T-helper 2 cell treated with Interferon-gamma antibody and Interleukin-4, amounts not matched to agents 100 ng/mL and 5 ng/mL, for 36 hours (primary cell): ENCODE results near the gene TGM4. TPM values are rescaled to one million over a fixed set of nuclear protein-coding genes. Genes with fewer than 3 reads are reported as not detected.
"Not testable (repeated sequence)": the region's sequence is repeated elsewhere in the genome, so short reads cannot be mapped to it uniquely, and the experiment has no call there.

Experiments used
- intact Hi-C: fragments of 100-400 bp; cut with micrococcal nuclease; formaldehyde crosslinking; loops from one replicate; pipeline ENCODE4 v1.15.1; 2023
- total RNA-seq: library from RNA; stranded (reverse); gene quantifications from 2 replicates; pipeline ENCODE4 v1.2.3, GENCODE V29; 2022

Gene TGM4
- total RNA-seq, 1 donor from 2014 or later, result not detected

DNA sequence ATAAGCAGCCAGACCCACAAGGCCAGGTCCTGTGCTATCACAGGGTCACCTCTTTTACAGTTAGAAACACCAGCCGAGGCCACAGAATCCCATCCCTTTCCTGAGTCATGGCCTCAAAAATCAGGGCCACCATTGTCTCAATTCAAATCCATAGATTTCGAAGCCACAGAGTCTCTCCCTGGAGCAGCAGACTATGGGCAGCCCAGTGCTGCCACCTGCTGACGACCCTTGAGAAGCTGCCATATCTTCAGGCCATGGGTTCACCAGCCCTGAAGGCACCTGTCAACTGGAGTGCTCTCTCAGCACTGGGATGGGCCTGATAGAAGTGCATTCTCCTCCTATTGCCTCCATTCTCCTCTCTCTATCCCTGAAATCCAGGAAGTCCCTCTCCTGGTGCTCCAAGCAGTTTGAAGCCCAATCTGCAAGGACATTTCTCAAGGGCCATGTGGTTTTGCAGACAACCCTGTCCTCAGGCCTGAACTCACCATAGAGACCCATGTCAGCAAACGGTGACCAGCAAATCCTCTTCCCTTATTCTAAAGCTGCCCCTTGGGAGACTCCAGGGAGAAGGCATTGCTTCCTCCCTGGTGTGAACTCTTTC lies 39.6 kb downstream of the TGM4 start:
- intact Hi-C loops, result loop anchor here (1.0 kb wide), 1 partner anchor 381 kb away; no protein-coding TSS in a partner anchor

DNA sequence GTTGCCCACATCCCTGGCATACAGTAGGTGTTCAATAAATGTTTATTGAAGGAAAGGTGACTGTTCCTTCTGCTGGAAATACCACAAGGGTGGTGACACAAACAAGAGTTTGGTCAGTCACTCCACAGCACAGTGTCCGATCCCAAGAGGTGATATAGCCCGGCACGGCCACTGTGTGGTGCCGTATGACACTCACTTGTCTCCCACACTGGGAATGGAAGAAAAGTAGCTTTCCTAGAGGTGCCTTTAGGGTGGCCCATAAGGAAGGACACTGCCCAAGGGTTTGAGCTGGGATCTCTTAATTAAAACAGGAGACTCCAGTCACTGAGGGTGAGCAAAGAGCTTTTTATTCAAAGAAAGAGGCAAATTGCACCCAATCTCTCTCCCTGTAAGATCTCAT lies 40.5 kb downstream of the TGM4 start:
- intact Hi-C loops, result loop anchor here (1.0 kb wide), 1 partner anchor 382 kb away; no protein-coding TSS in a partner anchor

DNA sequence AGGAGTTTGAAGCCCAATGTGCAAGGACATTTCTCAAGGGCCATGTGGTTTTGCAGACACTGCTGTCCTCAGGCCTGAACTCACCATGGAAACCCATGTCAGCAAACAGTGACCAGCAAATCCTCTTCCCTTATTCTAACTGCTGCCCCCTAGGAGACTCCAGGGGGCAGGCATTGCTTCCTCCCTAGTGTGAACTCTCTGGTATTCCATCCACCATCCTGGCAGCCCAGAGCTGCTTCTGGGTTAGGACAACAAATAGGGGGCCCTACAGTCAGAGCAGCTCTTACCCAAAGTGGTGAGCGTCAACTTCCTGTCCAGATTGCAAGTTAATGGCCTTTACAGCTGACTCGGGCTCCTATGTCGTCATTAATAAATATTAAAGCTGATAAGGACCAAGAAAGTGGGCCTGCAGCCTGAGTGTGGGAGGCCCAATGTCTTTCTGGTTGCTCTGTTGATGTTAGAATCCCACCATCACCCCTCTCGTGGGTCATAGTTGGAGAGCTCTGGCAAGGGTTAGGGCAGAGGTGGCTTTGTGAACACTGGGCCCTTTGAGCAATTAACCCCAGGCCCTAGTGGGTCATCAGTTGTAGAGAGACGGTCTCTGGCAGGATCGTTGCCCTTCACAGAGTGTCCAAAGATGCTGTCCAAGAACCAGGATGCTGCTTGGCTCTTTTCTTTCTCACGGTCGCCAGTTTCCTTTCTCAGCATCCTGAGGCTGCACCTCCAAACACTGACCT lies 41.5 kb downstream of the TGM4 start:
- intact Hi-C loops, result no loop called here

DNA sequence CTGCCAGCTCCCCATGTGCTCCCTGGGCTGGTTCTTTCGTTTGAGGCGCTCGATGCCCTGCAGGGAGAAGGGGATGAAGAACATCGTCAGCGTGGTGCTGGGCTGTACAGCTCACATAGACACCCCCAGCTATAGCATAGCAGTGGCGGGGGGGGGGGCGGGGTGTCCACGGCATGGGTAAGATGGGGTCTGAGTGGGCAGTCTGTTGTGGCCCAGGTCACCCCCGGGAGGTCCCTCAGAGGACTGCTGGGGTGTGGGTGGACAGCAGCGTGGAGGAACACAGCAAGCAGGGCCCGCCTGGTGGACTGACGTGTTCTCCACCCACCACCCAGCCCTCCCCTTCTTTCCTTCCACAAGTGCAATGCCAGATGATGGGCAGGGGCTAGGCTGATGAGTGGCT lies 43.7 kb downstream of the TGM4 start:
- intact Hi-C loops, result no loop called here

DNA sequence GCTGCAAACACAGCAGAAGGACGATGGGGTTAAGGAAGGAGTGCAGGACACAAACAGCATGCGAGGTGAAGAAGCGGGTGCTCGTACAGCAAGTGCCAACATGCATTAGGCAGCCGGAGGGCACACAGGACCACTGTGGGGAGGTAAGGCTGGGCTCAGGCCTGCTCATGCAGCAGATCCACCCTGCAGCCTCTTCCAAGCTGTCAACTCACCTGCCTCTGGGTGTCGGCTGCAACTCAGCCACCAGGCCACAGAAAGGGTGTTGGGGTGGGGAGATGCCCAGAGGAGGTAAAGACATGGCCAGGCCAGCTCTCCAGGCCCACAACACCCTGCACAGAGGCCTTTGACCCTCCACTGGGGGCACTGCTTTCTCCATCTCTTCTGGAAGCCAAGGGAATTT lies 44.2 kb downstream of the TGM4 start:
- intact Hi-C loops, result no loop called here

DNA sequence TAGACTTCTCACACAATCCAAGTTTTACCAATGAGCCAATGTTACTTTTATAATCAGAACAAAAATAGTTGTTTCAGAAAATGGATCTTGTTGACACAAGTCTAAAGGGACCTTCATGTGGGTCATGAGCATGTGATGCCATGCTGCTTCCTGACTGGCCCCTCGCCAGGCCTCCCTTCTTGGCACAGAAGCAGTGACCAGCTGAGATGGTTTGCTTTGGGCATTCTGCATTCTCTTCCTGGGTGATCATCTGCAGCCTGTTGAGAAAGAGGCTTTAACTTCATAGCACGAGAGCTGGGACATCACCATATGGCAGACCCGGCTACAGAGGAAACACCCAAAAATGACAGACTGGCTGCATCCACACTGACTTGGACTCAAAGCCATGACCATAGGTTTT lies 45.7 kb downstream of the TGM4 start:
- intact Hi-C loops, result no loop called here

DNA sequence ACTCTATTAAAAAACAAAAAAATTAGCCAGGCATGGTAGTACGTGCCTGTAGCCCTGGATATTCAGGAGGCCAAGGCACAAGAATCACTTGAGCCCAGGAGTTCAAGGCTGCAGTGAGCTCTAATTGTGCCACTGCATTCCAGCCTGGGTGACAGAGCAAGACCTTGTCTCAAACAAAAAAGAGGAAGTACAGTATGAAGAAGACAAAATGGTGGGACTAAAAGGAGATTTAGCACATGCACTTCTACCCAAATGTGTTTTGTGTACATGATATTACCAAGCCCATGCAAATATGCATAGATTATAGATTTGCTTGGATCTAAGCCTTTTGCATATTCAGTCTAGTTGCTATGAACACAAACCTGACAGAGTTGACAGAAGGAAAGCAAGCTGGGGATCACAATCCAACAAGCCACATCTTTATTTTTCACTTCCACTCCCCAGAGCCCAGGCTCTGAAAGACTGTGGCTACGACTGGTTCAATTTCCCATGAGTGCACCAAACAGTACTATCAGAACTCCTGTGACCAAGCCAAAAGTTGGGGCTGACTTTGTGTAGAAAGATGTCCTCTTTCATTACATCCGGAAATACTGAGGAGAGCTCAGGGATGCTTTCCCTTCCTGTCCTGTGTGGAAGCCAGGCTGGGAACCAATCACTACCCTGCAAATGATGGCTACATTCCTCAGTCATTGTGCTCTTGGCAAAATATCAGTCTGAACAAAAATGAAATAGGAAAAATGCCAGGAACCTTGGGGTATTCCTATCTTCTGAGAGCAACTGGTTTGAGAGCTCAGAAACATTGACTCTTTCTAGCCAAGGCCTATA lies 49.4 kb downstream of the TGM4 start:
- intact Hi-C loops, result no loop called here

DNA sequence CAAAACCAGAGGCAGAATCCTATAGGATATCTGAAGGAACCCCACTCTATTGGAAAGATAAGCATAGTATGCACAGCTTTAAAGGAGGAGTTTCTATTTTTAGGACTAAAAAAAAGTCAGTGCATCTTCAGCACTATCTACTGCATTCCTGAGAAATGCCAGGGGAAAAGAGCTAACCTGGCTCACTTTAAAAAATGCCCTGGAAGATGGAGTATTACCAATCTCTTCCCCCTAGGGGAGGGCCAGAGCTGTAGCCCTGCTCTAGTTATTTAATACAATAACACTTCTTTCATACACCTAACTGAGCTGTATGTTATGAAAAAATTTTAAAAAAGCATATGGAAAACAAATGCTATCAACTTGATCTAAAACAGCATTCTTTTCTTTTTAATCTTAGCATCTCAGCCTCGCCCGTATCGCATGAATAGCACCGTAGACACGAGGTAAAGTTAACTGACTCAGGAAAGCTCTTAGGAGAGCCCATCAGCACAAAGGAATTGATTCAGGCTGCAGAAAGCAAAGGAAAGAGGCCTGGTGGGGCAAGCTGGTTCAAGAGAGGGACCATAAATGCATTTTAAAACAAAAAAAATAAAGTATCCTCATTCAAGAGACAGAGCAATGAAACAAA lies 50.2 kb downstream of the TGM4 start:
- intact Hi-C loops, result no loop called here

DNA sequence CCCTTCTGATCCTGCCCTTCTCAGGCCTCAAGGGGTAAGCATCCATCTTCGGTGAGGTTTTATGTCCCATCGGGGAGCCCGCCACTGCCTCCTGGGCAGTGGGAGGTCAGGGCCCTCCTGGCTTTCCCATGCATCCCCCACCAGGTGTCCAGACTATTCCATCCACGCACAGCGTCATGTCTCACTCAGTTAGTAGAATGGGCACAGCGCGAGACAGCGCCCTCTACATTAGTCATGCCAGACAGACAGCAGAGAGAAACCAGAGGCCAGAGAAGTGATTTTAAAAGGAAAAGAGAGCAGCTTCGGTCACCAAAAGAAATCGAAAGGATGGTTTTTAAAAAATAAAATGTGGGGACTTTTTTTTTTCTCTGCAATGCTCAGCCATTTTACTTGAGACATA lies 51.8 kb downstream of the TGM4 start:
- intact Hi-C loops, result no loop called here

DNA sequence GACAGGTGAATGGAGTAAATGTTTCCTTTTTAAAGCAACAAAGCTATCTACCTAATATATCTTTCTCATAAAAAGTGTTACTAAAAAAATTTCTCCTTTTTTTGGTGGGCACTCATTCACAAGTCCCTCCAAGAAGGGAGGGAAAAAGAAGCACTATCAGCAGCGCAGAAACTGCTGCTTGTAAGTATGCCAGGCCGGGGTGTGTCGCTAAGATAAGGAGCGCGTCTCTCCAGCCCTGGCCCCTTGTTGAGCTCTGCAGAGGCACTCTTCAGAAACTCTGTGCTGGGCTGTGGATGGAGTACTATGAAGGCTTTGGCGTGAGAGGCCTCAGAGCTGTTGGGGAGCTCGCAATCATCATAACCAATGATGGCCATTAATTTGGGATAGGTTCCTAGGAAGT lies 52.5 kb downstream of the TGM4 start:
- intact Hi-C loops, result no loop called here

DNA sequence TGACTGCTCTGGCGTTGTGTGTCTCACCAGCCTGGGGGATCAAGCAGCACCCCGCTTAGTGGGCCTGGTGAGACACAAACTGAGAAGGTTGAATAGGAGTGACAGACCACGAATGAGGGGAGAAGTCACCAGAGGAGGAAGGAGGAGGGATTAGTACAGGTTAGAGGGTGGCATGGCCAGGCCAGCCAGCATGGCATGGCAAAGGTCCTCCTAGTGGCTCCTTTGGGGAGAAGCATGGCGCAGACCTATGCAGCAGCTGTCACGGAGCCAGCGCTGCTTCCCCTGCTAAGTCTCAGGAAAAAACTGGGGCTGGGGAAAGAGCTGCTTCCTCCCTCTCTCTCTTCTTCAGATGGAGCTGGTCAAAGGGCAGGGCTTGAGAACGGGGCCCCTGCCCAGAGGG lies 53.0 kb downstream of the TGM4 start:
- intact Hi-C loops, result no loop called here

DNA sequence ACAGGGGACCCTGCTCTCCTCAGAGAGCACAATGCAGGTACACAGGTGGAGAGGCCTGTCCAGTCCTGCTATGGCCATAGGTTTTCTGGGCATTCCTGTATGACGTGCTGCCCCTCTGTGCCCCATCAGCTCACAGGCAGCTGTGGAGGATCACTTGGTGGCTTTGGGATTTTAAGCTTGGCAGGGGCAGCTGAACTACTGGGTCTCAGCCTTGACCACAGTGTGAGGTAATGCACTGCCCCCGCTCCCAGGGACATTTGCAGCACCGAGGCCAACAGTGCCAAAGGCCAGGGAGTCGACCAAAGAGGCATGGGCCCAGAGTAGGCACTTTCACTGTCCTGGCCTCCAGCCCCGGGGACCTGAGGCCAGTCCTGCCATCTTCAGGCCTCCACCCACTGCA lies 55.4 kb downstream of the TGM4 start:
- intact Hi-C loops, result no loop called here

DNA sequence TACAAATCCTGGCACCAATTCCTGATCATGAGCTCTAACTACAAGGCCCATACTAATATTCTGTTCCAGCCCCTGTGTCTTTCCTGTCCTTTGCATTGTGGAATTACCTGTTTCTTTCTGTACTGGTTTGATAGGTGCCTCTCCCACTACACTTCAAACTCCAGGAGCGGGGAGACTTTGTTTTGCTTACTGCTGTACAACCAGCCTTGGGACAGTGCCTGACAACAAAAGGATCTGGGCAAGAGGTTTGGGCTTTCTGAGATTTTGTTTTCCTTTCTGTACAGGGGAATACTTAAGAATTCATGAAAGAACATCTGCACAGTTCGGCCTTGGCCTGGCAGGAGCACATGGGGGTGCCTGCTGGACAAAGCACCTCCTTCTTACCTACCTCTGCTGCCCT lies 56.5 kb downstream of the TGM4 start:
- intact Hi-C loops, result no loop called here

DNA sequence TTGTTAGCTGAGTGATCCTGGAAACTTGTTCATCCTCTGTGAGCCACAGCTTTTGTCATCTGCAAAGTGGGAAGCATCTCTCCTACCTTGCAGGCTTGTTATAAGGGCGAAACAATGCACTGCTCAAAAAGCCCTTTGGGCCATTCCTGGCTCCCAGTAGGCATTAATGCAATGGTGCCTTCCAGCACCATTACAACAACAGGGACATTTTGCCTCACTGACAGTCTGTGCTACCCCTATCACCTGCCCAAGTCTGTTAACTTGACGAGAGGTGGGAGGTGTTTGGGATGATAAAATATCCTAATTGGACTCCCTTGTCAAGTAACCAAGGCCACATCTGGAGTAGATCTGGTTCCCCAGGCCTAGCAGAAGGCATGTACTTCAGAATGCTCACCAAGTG lies 57.4 kb downstream of the TGM4 start:
- intact Hi-C loops, result no loop called here

DNA sequence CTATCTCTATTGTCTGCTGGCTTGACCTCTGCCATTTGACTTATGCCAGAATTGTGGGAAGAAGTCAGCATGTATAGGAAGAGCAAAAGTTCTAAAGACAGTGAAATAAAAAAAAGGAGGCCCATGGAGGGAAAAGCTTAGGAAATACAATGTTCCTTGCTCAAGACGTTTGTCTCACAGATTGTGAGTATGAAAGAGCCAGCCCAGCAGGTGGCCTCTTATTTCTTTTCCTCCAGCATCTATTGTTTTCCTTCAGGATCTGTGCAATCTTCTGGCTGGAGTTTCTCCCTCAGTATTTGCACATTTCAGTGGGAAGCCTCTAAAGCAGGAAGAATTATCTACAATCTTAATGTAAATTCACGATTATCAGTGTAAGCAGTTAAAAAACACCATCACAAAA lies 57.9 kb downstream of the TGM4 start:
- intact Hi-C loops, result no loop called here

DNA sequence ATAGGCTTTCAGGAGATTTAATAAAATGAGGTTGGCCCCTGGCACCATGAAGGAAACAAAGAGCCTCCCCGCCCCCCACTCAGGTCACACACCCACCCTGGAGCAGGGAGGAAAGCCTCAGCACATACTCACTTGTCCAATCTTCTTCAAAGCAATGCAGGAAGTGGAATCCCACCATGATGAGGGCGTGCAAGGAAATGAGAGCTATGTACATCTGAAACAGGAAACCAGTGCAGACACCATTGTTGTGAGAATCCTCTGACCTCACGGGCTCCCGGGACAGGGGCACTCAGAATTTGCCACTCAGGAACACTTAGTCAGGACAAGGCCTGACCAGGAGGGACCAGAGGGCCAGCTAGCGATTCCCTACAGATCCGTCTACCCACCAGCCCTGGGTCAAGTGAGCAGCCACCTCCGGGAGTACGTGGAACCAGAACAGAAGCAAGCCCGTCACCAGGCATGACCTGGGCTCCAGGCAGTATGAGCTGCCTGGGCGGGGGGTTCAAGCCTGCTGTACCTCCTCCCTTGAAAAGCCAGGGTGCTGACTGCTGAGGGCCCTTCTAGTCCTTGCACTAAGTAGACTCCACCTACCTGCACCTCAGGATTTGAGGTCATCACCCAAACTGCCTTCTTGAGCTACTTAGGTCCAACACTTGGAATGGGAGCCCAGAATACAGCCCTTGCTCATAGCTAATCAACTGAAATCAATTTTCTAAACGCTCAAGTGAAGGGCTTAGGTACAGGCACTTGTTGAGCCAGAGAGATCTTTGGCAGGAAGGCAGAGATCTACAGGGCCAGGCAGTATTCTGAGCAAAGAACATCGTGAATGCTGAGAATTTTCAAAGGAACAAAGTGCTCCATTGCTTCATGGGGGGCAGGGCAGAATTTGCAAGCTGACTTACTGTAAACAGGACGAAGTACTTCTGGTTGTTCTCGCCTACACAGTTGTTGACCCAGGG lies 58.9 kb downstream of the TGM4 start:
- intact Hi-C loops, result no loop called here

DNA sequence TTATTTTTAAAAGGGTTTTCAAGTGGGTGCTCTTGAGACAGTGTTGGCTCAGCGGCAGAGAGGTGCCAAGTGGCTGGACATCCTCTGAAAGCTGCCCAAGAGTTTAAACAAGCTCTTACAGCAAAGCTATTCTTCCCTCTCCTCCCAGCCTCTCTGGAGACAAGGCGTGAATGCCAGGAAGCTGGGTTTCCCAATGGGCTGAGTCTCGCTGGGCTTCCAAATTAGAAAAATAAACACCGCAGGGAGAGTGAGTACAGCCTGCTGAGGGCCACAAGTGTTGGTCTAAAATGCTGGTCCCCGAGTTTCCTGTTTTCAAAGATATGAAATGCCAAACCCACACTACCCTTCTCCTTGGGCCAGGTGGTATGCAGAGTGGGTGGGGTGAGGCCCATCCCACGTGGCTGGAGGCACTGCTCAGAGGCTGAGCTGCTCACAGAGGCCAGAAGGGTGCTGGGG lies 65.2 kb downstream of the TGM4 start:
- intact Hi-C loops, result no loop called here

DNA sequence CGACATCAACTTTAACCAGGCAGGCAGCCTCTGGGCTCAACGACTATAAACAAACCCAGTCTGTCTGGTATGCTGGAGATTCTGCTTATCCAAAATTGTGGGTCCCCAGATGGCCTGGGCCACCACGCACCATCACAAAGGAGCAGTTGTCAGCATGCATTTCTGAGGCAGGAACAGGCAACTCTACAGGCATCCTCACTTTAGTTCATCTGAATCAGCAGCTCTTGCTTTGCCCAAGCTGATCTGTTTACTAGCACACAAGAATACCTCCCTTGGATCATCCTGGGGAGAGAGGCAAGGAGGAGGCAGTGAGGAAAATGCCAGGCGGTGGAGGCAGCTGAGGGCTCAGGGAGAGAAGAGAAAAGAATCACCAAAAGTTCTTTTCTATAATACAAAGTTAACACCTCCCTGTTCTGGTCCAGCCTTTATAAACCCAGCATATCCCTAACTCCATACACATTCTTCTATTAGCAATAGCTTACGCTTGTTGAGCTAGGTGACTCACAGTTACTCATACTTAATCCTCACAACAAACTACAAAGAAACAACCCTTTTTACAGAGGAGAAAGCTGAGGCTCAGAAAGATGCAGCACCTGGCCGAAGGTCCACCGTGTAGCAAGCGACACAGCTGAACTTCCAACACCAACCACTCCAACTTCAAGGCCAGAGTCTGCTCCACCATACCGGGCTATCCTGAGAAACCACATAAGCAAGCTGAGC lies 68.0 kb downstream of the TGM4 start:
- intact Hi-C loops, result no loop called here

DNA sequence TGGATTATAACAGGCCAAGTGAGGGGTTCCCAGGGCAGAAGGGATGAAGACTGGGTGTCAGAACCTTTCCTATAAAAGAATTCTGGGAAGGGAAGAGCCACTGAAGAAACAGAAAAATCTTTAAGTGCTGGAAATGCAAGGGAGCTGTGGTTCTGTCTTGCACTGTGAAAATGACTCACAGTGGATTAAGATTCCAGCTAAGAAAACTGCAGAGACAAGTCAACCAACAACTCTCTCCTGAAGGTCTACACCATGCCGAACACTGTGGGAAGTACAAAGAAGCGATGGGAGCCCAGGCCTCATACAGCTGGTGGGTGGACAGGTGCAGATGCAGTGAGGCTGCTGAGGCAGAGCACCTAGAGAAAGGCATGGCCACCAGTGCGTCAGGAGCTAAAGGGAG lies 73.8 kb downstream of the TGM4 start:
- intact Hi-C loops, result no loop called here

DNA sequence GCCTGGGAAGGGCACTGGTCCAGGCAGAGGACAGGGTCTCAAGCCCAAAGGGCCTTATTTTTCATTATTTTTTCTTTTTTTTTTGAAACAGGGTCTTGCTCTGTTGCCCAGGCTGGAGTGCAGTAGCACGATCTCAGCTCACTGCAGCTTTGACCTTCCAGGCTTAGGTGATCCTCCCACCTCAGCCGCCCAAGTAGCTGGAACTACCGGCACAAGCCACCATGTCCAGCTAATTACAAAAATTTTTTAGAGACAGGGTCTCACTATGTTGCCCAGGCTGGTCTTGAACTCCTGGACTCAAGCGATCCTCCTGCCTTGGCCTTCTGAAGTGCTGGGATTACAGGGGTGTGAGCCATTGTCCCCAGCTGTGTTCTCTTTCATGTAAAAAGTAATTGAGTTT lies 75.4 kb downstream of the TGM4 start:
- intact Hi-C loops, result not testable (repeated sequence)
